HepG2 (cell line): ENCODE measurements around the gene NCOA5. TPM values are rescaled to one million over a fixed set of nuclear protein-coding genes. Genes with fewer than 3 reads are reported as not detected.

Source experiments
- ATAC-seq: fragments of 200-7000 bp; cut with Tn5 transposase; 3 replicates; pipeline ENCODE4 v1.9.1; 2020; ENCODE audit warnings: mild to moderate bottlenecking, moderate library complexity
- BruUV-seq: library from RNA; stranded (reverse); fragments of 400-500 nt; replicated peaks from 2 replicates; lab custom pipeline; 2021; lab: Mats Ljungman, UMichigan
- CTCF ChIA-PET: fragments of 300-600 bp; formaldehyde crosslinking; extraction: SDS; loops from one replicate; lab custom pipeline; 2021; ENCODE audit warnings: low total read pairs, inconsistent platforms, low intra/inter-chr PET ratio; lab: Yijun Ruan, JAX
- POLR2A ChIA-PET: fragments of 350-600 bp; sonication (Branson Sonifier 250); formaldehyde crosslinking; loops from one replicate; lab custom pipeline; 2020; ENCODE audit warnings: antibody characterized with exemption, inconsistent platforms; lab: Yijun Ruan, JAX
- DNase-seq: peaks from one replicate; pipeline ENCODE4 v3.0.0-alpha.2; 2015; ENCODE audit warnings: low spot score
- FAIRE-seq: peaks from 3 replicates; lab custom pipeline; 2011; peaks lifted over from hg19 to GRCh38; lab: Jason Lieb, UNC
- H2AFZ ChIP-seq: one replicate; pipeline ENCODE4 v1.6.1; 2011; ENCODE audit warnings: low read length, inconsistent platforms
- H3K27ac ChIP-seq: fragments of 300-600 bp; 3 replicates; pipeline ENCODE4 v1.8.0; 2011; ENCODE audit warnings: mixed run types, mild to moderate bottlenecking, mixed read lengths, low read length, inconsistent platforms; ENCODE audit not compliant: insufficient read depth; ENCODE audit errors: extremely low read length
- H3K27me3 ChIP-seq, 2 experiments: fragments of 200-600 bp in 1 of 2; 2 replicates in 1 of 2; 3 replicates in 1 of 2; pipeline versions ENCODE4 v1.6.0 to v1.8.0; 2011; ENCODE audit warnings: low read length in 2 of 2, mild to moderate bottlenecking in 2 of 2, moderate library complexity in 2 of 2, inconsistent platforms in 1 of 2; ENCODE audit not compliant: insufficient read depth in 2 of 2, control insufficient read depth in 1 of 2
- H3K36me3 ChIP-seq, 2 experiments: fragments of 200-600 bp in 1 of 2; replicated peaks in 1 of 2; 2 replicates in 1 of 2; 3 replicates in 1 of 2; pipeline versions ENCODE4 v1.5.1 to v1.8.0; 2011; ENCODE audit warnings: low read length in 2 of 2, inconsistent platforms in 1 of 2; ENCODE audit not compliant: insufficient read depth in 2 of 2, control insufficient read depth in 1 of 2
- H3K4me1 ChIP-seq: 2 replicates; pipeline ENCODE4 v1.5.1; 2012; ENCODE audit warnings: low read length, inconsistent platforms; ENCODE audit not compliant: insufficient read depth
- H3K4me2 ChIP-seq: 2 replicates; pipeline ENCODE4 v1.6.0; 2011; ENCODE audit warnings: low read depth, low read length, inconsistent platforms
- H3K4me3 ChIP-seq, 3 experiments: fragments of 200-600 bp in 1 of 3; sonication (generic), shearing (Covaris generic) in 1 of 3; replicated peaks in 1 of 3; 2 replicates each; pipeline ENCODE4 v1.5.1; 2011 to 2016; ENCODE audit warnings: low read length in 3 of 3, inconsistent platforms in 2 of 3, low read depth in 2 of 3, mild to moderate bottlenecking in 2 of 3, control low read depth in 1 of 3, mixed read lengths in 1 of 3; ENCODE audit not compliant: insufficient read depth in 1 of 3
- H3K79me2 ChIP-seq: one replicate; pipeline ENCODE4 v1.6.1; 2011; ENCODE audit warnings: low read length, inconsistent platforms; ENCODE audit not compliant: insufficient read depth
- H3K9ac ChIP-seq: 2 replicates; pipeline ENCODE4 v1.6.0; 2011; ENCODE audit warnings: mild to moderate bottlenecking, low read depth, low read length, inconsistent platforms; ENCODE audit not compliant: insufficient read depth
- H3K9me3 ChIP-seq: 2 replicates; pipeline ENCODE4 v1.5.1; 2012; ENCODE audit warnings: mild to moderate bottlenecking, low read length
- H4K20me1 ChIP-seq: 2 replicates; pipeline ENCODE4 v1.6.0; 2011; ENCODE audit warnings: inconsistent platforms, mild to moderate bottlenecking, low read length, moderate library complexity; ENCODE audit not compliant: insufficient read depth
- ATF1 ChIP-seq: IDR thresholded peaks from 2 replicates; pipeline ENCODE4 v1.6.1; 2016; ENCODE audit warnings: mild to moderate bottlenecking, control low read depth
- CEBPZ ChIP-seq: IDR thresholded peaks from 2 replicates; pipeline ENCODE4 v1.6.1; 2012; ENCODE audit warnings: low read length, improper control_type of control experiment
- CENPT ChIP-seq: sonication (generic); formaldehyde crosslinking; IDR thresholded peaks from 2 replicates; pipeline ENCODE4 v1.8.0; 2022; ENCODE audit warnings: low read depth, mild to moderate bottlenecking, moderate library complexity, missing genetic modification reagents
- CREM ChIP-seq, 2 experiments: sonication (generic) in 1 of 2; formaldehyde crosslinking in 1 of 2; IDR thresholded peaks; 2 replicates each; pipeline versions ENCODE4 v1.4.0 to v1.6.1; 2016 to 2020; ENCODE audit warnings: antibody characterized with exemption in 1 of 2, mild to moderate bottlenecking in 1 of 2, missing genetic modification reagents in 1 of 2
- ETS1 ChIP-seq: sonication (generic); formaldehyde crosslinking; IDR thresholded peaks from 2 replicates; pipeline ENCODE4 v1.4.0; 2020; ENCODE audit warnings: missing genetic modification reagents
- FOXA1 ChIP-seq, 2 experiments: fragments of 450-650 bp in 1 of 2; sonication (generic) in 1 of 2; formaldehyde crosslinking in 1 of 2; IDR thresholded peaks; 2 replicates each; pipeline versions ENCODE4 v1.4.0 to v1.6.1; 2016 to 2020; ENCODE audit warnings: missing genetic modification reagents in 1 of 2
- FOXK2 ChIP-seq: fragments of 450-650 bp; IDR thresholded peaks from 2 replicates; pipeline ENCODE4 v1.6.1; 2016
- KLF9 ChIP-seq: IDR thresholded peaks from 2 replicates; pipeline ENCODE4 v1.6.1; 2016; ENCODE audit warnings: low read depth
- NKX3-1 ChIP-seq: sonication (generic); formaldehyde crosslinking; IDR thresholded peaks from 2 replicates; pipeline ENCODE4 v1.5.0; 2020; ENCODE audit warnings: missing genetic modification reagents
- RARG ChIP-seq: sonication (generic); formaldehyde crosslinking; IDR thresholded peaks from 2 replicates; pipeline ENCODE4 v1.4.0; 2020; ENCODE audit warnings: low read depth, mild to moderate bottlenecking, missing genetic modification reagents
- RNF2 ChIP-seq: fragments of 450-650 bp; conservative IDR thresholded peaks from 2 replicates; pipeline ENCODE4 v1.6.1; 2016; ENCODE audit warnings: low read depth
- ZFAT ChIP-seq: sonication (generic); formaldehyde crosslinking; conservative IDR thresholded peaks from 2 replicates; pipeline ENCODE4 v1.8.1; 2023; ENCODE audit warnings: missing genetic modification reagents, inconsistent platforms
- ZNF7 ChIP-seq: IDR thresholded peaks from 2 replicates; pipeline ENCODE4 v1.6.1; 2016; ENCODE audit warnings: missing biosample characterization, missing genetic modification reagents
- WGBS: methylation state at CpG from one replicate; pipeline ENCODE4 v1.1.6; 2017; ENCODE audit warnings: low lambda C conversion rate; 5-methylcytosine and 5-hydroxymethylcytosine counted together
- in situ Hi-C: cut with HindIII; loops from 2 replicates; pipeline ENCODE4 v1.10.0; 2017; ENCODE audit warnings: low pct_unique_long_range_greater_than_20kb; ENCODE audit not compliant: extremely low pct_ligation_motif_present
- intact Hi-C: fragments of 100-400 bp; cut with micrococcal nuclease; formaldehyde crosslinking; loops from one replicate; pipeline ENCODE4 v1.10.0; 2022; ENCODE audit not compliant: unreplicated experiment
- polyA plus RNA-seq, 8 experiments: library from polyadenylated mRNA; depleted of rRNA in 3 of 8; stranded (reverse) in 7 of 8; unstranded in 1 of 8; fragments of >200 nt; fragmentation: Illumina TruSeq in 4 of 8; extraction: Trizol in 4 of 8; gene quantifications; 2 replicates each; pipeline versions ENCODE4 v1.2.1 to v1.2.3, GENCODE V29; 2011 to 2016; ENCODE audit warnings: low read depth in 4 of 8, missing spikeins in 1 of 8, mixed read lengths in 1 of 8; ENCODE audit not compliant: insufficient read depth in 1 of 8
- total RNA-seq, 5 experiments: library from RNA; depleted of rRNA; stranded (reverse); fragments of >200 nt; fragmentation: Illumina TruSeq; extraction: Trizol; gene quantifications; 2 replicates each; pipeline ENCODE4 v1.2.3, GENCODE V29; 2016; ENCODE audit warnings: low read depth in 1 of 5
- TF ChIP-seq, protein P1 (sequence below): sonication (generic); formaldehyde crosslinking; IDR thresholded peaks from 2 replicates; pipeline ENCODE4 v1.4.0; 2020; ENCODE audit warnings: missing genetic modification reagents

The NCOA5 gene
- total and polyA plus RNA-seq, 2 of the 13 experiments (the other 11 are each of a cell fraction or from before 2014, with no cell fraction given), result 16.5 to 28.4 TPM

DNA sequence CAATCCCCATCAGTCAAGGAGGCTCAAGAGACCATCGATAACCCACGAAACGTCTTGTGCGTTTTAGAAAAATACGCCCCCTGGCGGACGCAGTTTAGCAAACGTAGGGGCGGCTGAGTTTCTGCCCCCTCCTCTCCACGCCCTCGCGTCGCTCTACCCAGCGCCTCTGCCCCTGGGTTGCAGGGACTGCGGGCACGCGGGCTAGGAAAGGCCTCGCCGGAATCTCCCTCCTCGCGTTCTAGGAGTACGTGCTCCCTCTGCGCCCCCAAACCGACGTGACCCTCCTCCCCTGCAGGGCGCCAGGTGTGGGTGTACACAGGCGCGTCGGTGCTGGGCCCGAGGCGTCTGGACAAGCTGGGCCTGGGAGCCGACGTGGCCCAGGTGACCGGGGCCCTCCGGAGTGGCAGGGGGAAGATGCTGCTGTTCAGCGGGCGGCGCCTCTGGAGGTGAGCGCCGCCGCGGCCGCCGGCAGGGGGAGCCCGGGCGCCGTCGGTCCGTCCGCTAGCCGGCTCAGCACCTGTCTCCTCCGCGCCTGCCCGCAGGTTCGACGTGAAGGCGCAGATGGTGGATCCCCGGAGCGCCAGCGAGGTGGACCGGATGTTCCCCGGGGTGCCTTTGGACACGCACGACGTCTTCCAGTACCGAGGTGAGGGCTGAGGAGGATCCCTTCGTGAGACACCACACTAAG, 75.8 kb downstream of the NCOA5 start:
- Histone ChIP-seq H3K27ac (no peak overlapping the region), H3K79me2 (no peaks in the 10 kb centered on the region), H4K20me1 (peaks cover 7% of the 10 kb centered on the region; the same call in 1 of the 2 replicates), H2AFZ (no peak overlapping the region), H3K9me3 (no peaks in the 10 kb centered on the region), H3K4me1 (peaks cover 57% of the 10 kb centered on the region), H3K4me2 (peak overlapping the region; percentile 80), H3K27me3 (peaks cover 28 to 49% of the 10 kb centered on the region in 2 experiments; a peak in 4 of 5 replicates), H3K4me3 (peak overlapping the region in 2 of 3 experiments; percentile 6 to 64; a peak in 4 of 6 replicates), H3K9ac (no peak overlapping the region), H3K36me3 (no peaks in the 10 kb centered on the region)
- FAIRE-seq (no peak), ATAC-seq (peak; percentile 88), DNase-seq (peak; percentile 47)
- no TSS peak for BruUV-seq
- POLR2A ChIA-PET, result interaction anchor here (1.7 kb wide), 1 partner anchor 75 kb away, joined by 6 read pairs; no protein-coding TSS in a partner anchor
- in situ Hi-C loops, result no loop called here
- WGBS, result 12% methylated on average over 38 of the region's 67 CpGs
- intact Hi-C loops, result loop anchor here (2.0 to 5.0 kb wide), 2 partner anchors 42 to 73 kb away; partner anchors contain the start of gene ZNF335
- CTCF ChIA-PET, result interaction anchor here (0.6 to 2.8 kb wide), 11 partner anchors 9 to 335 kb away, joined by 3 to 27 read pairs (median 6); partner anchors contain the start of genes NCOA5 and ZNF335
- no peak for TF ChIP-seq FOXA1 (IDR thresholded peaks at IDR 0.05)
- peak; percentile 51 for TF ChIP-seq FOXA1 (CRISPR knock-in tag; IDR thresholded peaks at IDR 0.05)
- no peak; the same call in 1 of the 2 replicates for TF ChIP-seq KLF9
- no peak for TF ChIP-seq ATF1 (CRISPR knock-in tag)
- peak; percentile 28; the same call in 1 of the 2 replicates for TF ChIP-seq ZNF7 (CRISPR knock-in tag)
- no peak for TF ChIP-seq CENPT
- no peak for TF ChIP-seq RARG (CRISPR knock-in tag)
- TF ChIP-seq CEBPZ, result no peak
- no peak; the same call in 1 of the 2 replicates for TF ChIP-seq ETS1 (CRISPR knock-in tag)
- TF ChIP-seq RNF2, result peak; percentile 92
- no peak for TF ChIP-seq FOXK2
- no peak for TF ChIP-seq CREM (IDR thresholded peaks at IDR 0.05)
- TF ChIP-seq CREM (CRISPR knock-in tag; IDR thresholded peaks at IDR 0.05), result peak; percentile 37; the same call in 1 of the 2 replicates
- TF ChIP-seq NKX3-1 (CRISPR knock-in tag), result 0 out of 2 replicates have a peak, but pooled peaks have one; percentile 28
- TF ChIP-seq ZFAT, result no peak
- TF ChIP-seq, protein P1, sequence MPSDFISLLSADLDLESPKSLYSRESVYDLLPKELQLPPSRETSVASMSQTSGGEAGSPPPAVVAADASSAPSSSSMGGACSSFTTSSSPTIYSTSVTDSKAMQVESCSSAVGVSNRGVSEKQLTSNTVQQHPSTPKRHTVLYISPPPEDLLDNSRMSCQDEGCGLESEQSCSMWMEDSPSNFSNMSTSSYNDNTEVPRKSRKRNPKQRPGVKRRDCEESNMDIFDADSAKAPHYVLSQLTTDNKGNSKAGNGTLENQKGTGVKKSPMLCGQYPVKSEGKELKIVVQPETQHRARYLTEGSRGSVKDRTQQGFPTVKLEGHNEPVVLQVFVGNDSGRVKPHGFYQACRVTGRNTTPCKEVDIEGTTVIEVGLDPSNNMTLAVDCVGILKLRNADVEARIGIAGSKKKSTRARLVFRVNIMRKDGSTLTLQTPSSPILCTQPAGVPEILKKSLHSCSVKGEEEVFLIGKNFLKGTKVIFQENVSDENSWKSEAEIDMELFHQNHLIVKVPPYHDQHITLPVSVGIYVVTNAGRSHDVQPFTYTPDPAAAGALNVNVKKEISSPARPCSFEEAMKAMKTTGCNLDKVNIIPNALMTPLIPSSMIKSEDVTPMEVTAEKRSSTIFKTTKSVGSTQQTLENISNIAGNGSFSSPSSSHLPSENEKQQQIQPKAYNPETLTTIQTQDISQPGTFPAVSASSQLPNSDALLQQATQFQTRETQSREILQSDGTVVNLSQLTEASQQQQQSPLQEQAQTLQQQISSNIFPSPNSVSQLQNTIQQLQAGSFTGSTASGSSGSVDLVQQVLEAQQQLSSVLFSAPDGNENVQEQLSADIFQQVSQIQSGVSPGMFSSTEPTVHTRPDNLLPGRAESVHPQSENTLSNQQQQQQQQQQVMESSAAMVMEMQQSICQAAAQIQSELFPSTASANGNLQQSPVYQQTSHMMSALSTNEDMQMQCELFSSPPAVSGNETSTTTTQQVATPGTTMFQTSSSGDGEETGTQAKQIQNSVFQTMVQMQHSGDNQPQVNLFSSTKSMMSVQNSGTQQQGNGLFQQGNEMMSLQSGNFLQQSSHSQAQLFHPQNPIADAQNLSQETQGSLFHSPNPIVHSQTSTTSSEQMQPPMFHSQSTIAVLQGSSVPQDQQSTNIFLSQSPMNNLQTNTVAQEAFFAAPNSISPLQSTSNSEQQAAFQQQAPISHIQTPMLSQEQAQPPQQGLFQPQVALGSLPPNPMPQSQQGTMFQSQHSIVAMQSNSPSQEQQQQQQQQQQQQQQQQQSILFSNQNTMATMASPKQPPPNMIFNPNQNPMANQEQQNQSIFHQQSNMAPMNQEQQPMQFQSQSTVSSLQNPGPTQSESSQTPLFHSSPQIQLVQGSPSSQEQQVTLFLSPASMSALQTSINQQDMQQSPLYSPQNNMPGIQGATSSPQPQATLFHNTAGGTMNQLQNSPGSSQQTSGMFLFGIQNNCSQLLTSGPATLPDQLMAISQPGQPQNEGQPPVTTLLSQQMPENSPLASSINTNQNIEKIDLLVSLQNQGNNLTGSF, result no peak
